Epithelial cell of proximal tubule (primary cell): ENCODE measurements around the gene BFSP2. TPM values are rescaled to one million over a fixed set of nuclear protein-coding genes. Genes with fewer than 3 reads are reported as not detected.

Experiments used
- DNase-seq: peaks from one replicate; pipeline ENCODE4 v3.0.0-alpha.2; 2011; ENCODE audit warnings: low read depth
- H3K4me3 ChIP-seq: 2 replicates; pipeline ENCODE4 v1.5.1; 2011; ENCODE audit warnings: low read depth, mild to moderate bottlenecking, low read length
- CTCF ChIP-seq: conservative IDR thresholded peaks from 2 replicates; pipeline ENCODE4 v1.5.1; 2012; ENCODE audit warnings: low read depth, mild to moderate bottlenecking, low read length
- total RNA-seq: library from RNA; depleted of rRNA; stranded (reverse); fragments of >200 nt; gene quantifications from 2 replicates; pipeline ENCODE4 v1.2.3, GENCODE V29; 2015

BFSP2 gene
- total RNA-seq, 1 donor from 2014 or later, result not detected

- DNase-seq, result no peak
- H3K4me3 ChIP-seq, result no peak overlapping the region
- no peak for TF ChIP-seq CTCF
These were observed 3.0 kb upstream of the BFSP2 start for GRCh38 chr3:133396906-133397305.

- H3K4me3 ChIP-seq, result no peak overlapping the region
- DNase-seq, result no peak
- no peak for TF ChIP-seq CTCF
These were observed 1.7 kb downstream of the BFSP2 start for GRCh38 chr3:133401374-133402135.

GRCh38 chr3:133404920-133405319 is 5.1 kb downstream of the BFSP2 start:
- DNase-seq, result no peak
- TF ChIP-seq CTCF, result no peak

GRCh38 chr3:133408366-133408765 is 8.5 kb downstream of the BFSP2 start:
- H3K4me3 ChIP-seq, result no peak overlapping the region
- TF ChIP-seq CTCF, result no peak
- DNase-seq, result no peak

More at GRCh38 chr3:133404920-133405319, 5.1 kb downstream of the BFSP2 start:
- no peak overlapping the region for H3K4me3 ChIP-seq

- H3K4me3 ChIP-seq, result no peak overlapping the region
- no peak for DNase-seq
- TF ChIP-seq CTCF, result no peak
These were observed 9.1 kb downstream of the BFSP2 start for GRCh38 chr3:133408961-133409360.

- no peak for DNase-seq
- no peak for TF ChIP-seq CTCF
- H3K4me3 ChIP-seq, result no peak overlapping the region
These were observed 10.5 kb downstream of the BFSP2 start for GRCh38 chr3:133410191-133410892.
